ENCODE data around the gene VWA3A. TPM values are rescaled to one million over a fixed set of nuclear protein-coding genes. Genes with fewer than 3 reads are reported as not detected.

VWA3A gene
- total and polyA plus RNA-seq, 2 experiments from 2014 or later: 0.45 TPM; not detected in 1

DNA sequence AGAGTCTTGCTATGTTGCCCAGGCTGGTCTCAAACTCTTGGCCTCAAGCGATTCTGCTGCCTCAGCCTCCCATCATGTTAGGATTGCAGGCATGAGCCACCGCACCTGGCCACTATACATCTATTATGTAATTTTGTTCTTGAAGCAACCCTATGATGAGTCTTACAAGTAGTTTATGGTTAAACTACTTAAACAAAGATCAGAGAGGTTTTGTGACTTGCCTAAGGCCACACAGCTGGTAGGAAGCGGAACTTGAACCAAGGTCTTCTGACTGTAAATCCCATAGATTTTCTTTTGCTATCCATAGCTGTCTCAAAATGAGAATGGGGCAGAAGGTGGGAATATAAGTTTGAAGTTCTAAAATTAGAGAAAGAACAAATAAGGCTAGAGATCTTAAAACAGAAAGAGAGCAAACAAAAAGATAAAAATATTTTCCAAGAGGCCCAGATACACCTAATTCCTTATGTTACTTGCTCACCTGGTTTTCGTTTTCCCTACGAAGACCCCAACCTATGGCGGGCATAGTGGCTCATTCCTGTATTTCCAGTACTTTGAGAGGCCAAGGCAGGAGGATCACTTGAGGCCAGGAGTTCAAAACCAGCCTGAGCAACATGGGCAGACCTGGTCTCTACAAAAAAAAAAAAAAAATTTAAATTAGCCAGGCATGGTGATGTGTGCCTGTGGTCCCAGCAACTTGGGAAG is 32.4 kb downstream of the VWA3A start:
- no peaks in the 10 kb centered on the region for H3K27me3 ChIP-seq (ENCODE audit: insufficient read depth)
- H3K4me2 ChIP-seq: no peak overlapping the region
- no peaks in the 10 kb centered on the region for H3F3A ChIP-seq (replicated peaks; ENCODE audit: low read depth)
- no peaks in the 10 kb centered on the region for H4K20me1 ChIP-seq (replicated peaks; ENCODE audit: insufficient read depth)
- H3K79me2 ChIP-seq (replicated peaks; ENCODE audit: insufficient read depth): no peaks in the 10 kb centered on the region
- H3K9me2 ChIP-seq (ENCODE audit: insufficient read depth): no peaks in the 10 kb centered on the region
- no peaks in the 10 kb centered on the region for H3K4me1 Mint-ChIP-seq
- DNase-seq (ENCODE audit: low spot score): no peak
- no peaks in the 10 kb centered on the region; the same call in 2 of the 3 replicates for H3K9me3 Mint-ChIP-seq
- no peaks in the 10 kb centered on the region for H3K36me3 Mint-ChIP-seq (ENCODE audit: low read depth)
- ATAC-seq: no peak
- H3K4me3 ChIP-seq: no peak overlapping the region
- TF ChIP-seq, protein P1, sequence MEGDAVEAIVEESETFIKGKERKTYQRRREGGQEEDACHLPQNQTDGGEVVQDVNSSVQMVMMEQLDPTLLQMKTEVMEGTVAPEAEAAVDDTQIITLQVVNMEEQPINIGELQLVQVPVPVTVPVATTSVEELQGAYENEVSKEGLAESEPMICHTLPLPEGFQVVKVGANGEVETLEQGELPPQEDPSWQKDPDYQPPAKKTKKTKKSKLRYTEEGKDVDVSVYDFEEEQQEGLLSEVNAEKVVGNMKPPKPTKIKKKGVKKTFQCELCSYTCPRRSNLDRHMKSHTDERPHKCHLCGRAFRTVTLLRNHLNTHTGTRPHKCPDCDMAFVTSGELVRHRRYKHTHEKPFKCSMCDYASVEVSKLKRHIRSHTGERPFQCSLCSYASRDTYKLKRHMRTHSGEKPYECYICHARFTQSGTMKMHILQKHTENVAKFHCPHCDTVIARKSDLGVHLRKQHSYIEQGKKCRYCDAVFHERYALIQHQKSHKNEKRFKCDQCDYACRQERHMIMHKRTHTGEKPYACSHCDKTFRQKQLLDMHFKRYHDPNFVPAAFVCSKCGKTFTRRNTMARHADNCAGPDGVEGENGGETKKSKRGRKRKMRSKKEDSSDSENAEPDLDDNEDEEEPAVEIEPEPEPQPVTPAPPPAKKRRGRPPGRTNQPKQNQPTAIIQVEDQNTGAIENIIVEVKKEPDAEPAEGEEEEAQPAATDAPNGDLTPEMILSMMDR (conservative IDR thresholded peaks at IDR 0.05; ENCODE audit: low read depth in 2 of 2): no peak
- TF ChIP-seq EZH2phosphoT487 (IDR thresholded peaks at IDR 0.05; ENCODE audit: unreplicated experiment): no peak
- TF ChIP-seq NANOG (IDR thresholded peaks at IDR 0.05; ENCODE audit: borderline replicate concordance): no peak
- no peak for TF ChIP-seq ZNF114 (CRISPR knock-in tag; IDR thresholded peaks at IDR 0.05)
- TF ChIP-seq REST (IDR thresholded peaks at IDR 0.05; ENCODE audit: unreplicated experiment): no peak
- TF ChIP-seq JUNB (IDR thresholded peaks at IDR 0.05; ENCODE audit: unreplicated experiment): no peak
- TF ChIP-seq EZH2 (IDR thresholded peaks at IDR 0.05; ENCODE audit: low read depth, unreplicated experiment): no peak
- TF ChIP-seq, protein P2, sequence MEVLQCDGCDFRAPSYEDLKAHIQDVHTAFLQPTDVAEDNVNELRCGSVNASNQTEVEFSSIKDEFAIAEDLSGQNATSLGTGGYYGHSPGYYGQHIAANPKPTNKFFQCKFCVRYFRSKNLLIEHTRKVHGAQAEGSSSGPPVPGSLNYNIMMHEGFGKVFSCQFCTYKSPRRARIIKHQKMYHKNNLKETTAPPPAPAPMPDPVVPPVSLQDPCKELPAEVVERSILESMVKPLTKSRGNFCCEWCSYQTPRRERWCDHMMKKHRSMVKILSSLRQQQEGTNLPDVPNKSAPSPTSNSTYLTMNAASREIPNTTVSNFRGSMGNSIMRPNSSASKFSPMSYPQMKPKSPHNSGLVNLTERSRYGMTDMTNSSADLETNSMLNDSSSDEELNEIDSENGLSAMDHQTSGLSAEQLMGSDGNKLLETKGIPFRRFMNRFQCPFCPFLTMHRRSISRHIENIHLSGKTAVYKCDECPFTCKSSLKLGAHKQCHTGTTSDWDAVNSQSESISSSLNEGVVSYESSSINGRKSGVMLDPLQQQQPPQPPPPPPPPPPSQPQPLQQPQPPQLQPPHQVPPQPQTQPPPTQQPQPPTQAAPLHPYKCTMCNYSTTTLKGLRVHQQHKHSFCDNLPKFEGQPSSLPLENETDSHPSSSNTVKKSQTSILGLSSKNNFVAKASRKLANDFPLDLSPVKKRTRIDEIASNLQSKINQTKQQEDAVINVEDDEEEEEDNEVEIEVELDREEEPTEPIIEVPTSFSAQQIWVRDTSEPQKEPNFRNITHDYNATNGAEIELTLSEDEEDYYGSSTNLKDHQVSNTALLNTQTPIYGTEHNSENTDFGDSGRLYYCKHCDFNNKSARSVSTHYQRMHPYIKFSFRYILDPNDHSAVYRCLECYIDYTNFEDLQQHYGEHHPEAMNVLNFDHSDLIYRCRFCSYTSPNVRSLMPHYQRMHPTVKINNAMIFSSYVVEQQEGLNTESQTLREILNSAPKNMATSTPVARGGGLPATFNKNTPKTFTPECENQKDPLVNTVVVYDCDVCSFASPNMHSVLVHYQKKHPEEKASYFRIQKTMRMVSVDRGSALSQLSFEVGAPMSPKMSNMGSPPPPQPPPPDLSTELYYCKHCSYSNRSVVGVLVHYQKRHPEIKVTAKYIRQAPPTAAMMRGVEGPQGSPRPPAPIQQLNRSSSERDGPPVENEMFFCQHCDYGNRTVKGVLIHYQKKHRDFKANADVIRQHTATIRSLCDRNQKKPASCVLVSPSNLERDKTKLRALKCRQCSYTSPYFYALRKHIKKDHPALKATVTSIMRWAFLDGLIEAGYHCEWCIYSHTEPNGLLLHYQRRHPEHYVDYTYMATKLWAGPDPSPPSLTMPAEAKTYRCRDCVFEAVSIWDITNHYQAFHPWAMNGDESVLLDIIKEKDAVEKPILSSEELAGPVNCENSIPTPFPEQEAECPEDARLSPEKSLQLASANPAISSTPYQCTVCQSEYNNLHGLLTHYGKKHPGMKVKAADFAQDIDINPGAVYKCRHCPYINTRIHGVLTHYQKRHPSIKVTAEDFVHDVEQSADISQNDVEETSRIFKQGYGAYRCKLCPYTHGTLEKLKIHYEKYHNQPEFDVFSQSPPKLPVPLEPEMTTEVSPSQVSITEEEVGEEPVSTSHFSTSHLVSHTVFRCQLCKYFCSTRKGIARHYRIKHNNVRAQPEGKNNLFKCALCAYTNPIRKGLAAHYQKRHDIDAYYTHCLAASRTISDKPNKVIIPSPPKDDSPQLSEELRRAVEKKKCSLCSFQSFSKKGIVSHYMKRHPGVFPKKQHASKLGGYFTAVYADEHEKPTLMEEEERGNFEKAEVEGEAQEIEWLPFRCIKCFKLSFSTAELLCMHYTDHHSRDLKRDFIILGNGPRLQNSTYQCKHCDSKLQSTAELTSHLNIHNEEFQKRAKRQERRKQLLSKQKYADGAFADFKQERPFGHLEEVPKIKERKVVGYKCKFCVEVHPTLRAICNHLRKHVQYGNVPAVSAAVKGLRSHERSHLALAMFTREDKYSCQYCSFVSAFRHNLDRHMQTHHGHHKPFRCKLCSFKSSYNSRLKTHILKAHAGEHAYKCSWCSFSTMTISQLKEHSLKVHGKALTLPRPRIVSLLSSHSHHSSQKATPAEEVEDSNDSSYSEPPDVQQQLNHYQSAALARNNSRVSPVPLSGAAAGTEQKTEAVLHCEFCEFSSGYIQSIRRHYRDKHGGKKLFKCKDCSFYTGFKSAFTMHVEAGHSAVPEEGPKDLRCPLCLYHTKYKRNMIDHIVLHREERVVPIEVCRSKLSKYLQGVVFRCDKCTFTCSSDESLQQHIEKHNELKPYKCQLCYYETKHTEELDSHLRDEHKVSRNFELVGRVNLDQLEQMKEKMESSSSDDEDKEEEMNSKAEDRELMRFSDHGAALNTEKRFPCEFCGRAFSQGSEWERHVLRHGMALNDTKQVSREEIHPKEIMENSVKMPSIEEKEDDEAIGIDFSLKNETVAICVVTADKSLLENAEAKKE (CRISPR knock-in tag; IDR thresholded peaks at IDR 0.05): no peak
- TF ChIP-seq ETS1 (IDR thresholded peaks at IDR 0.05): no peak
- TF ChIP-seq STAT1 (IDR thresholded peaks at IDR 0.05; ENCODE audit: unreplicated experiment): no peak
- TF ChIP-seq POLR2AphosphoS5 (IDR thresholded peaks at IDR 0.05; ENCODE audit: low read depth): no peak
- TF ChIP-seq ZNF331 (CRISPR knock-in tag; IDR thresholded peaks at IDR 0.05; ENCODE audit: low read depth): no peak
- no peak for TF ChIP-seq CREB1 (CRISPR knock-in tag; IDR thresholded peaks at IDR 0.05; ENCODE audit: low read depth)
- no peak overlapping the region for H3K27ac Mint-ChIP-seq
- H3K4me3 Mint-ChIP-seq: no peak overlapping the region
- H3K4me1 ChIP-seq (ENCODE audit: insufficient read depth): no peaks in the 10 kb centered on the region
- H2AFZ ChIP-seq: no peak overlapping the region
- H3K27ac ChIP-seq (ENCODE audit: low read depth): no peak overlapping the region
- no peaks in the 10 kb centered on the region for H3K36me3 ChIP-seq (ENCODE audit: insufficient read depth)
- peaks cover 7% of the 10 kb centered on the region for H3K27me3 Mint-ChIP-seq (ENCODE audit: insufficient read depth, low read depth, poor library complexity)
